LNCaP clone FGC (cell line): ENCODE measurements around the gene CLSTN2.

Source experiments
- DNase-seq: peaks from one replicate; pipeline ENCODE4 v3.0.0-alpha.2; 2011; ENCODE audit warnings: low read depth
- H3K4me3 ChIP-seq: 2 replicates; pipeline ENCODE4 v1.5.1; 2011; ENCODE audit warnings: mild to moderate bottlenecking, low read depth, low read length, control low read depth
- CTCF ChIP-seq: IDR thresholded peaks from 2 replicates; pipeline ENCODE4 v1.5.1; 2012; ENCODE audit warnings: mild to moderate bottlenecking; ENCODE audit not compliant: control insufficient read depth, insufficient read depth; ENCODE audit errors: extremely low read depth

The CLSTN2 gene

GRCh38 chr3:140599496-140599895 lies 664.5 kb downstream of the CLSTN2 start:
- H3K4me3 ChIP-seq = no peak overlapping the region
- no peak for TF ChIP-seq CTCF
- DNase-seq = no peak

GRCh38 chr3:140601881-140602280 lies 666.9 kb downstream of the CLSTN2 start:
- no peak for DNase-seq
- no peak for TF ChIP-seq CTCF
- H3K4me3 ChIP-seq = no peak overlapping the region

- no peak for DNase-seq
- no peak for TF ChIP-seq CTCF
Measured at GRCh38 chr3:140602781-140603180, 667.8 kb downstream of the CLSTN2 start.

GRCh38 chr3:140603766-140604165 lies 668.8 kb downstream of the CLSTN2 start:
- H3K4me3 ChIP-seq = no peak overlapping the region
- TF ChIP-seq CTCF = no peak

More at GRCh38 chr3:140602781-140603180, 667.8 kb downstream of the CLSTN2 start:
- H3K4me3 ChIP-seq = no peak overlapping the region

GRCh38 chr3:140610544-140610943 lies 675.6 kb downstream of the CLSTN2 start:
- no peak for DNase-seq
- H3K4me3 ChIP-seq = no peak overlapping the region
- TF ChIP-seq CTCF = no peak

More at GRCh38 chr3:140603766-140604165, 668.8 kb downstream of the CLSTN2 start:
- peak; percentile 58 for DNase-seq

- no peak for TF ChIP-seq CTCF
- no peak for DNase-seq
Measured at GRCh38 chr3:140614001-140614400, 679.0 kb downstream of the CLSTN2 start.

GRCh38 chr3:140617135-140617534 lies 682.1 kb downstream of the CLSTN2 start:
- no peak for TF ChIP-seq CTCF
- no peak for DNase-seq
- H3K4me3 ChIP-seq = no peak overlapping the region

More at GRCh38 chr3:140614001-140614400, 679.0 kb downstream of the CLSTN2 start:
- no peak overlapping the region for H3K4me3 ChIP-seq
